ENCODE results near the gene CADM1.

The CADM1 gene

GRCh38 chr11:115541518-115541917, 37.3 kb upstream of the CADM1 start:
- Histone ChIP-seq H3K36me3 (ENCODE audit: insufficient read depth, low read length) (no peaks in the 10 kb centered on the region), H3K4me3 (no peak overlapping the region), H3K27ac (no peak overlapping the region), H3K9ac (ENCODE audit: insufficient read length) (no peak overlapping the region), H3K9me3 (ENCODE audit: low read depth, low read length) (no peaks in the 10 kb centered on the region)
- DNase-seq (ENCODE audit: low read depth, low spot score): no peak
- TF ChIP-seq FOXP2 (optimal IDR thresholded peaks at IDR 0.05; ENCODE audit: control extremely low read depth, extremely low read length, insufficient read depth) (no peak), EZH2 (IDR thresholded peaks at IDR 0.05) (no peak), POLR2AphosphoS5 (IDR thresholded peaks at IDR 0.05; ENCODE audit: borderline replicate concordance, low read depth, low read length) (no peak)

- H3K9ac ChIP-seq (ENCODE audit: insufficient read length): no peak overlapping the region
- no peak overlapping the region for H3K27ac ChIP-seq
- H3K9me3 ChIP-seq (ENCODE audit: low read depth, low read length): no peaks in the 10 kb centered on the region
- no peak for TF ChIP-seq POLR2AphosphoS5 (IDR thresholded peaks at IDR 0.05; ENCODE audit: borderline replicate concordance, low read depth, low read length)
- no peak for TF ChIP-seq FOXP2 (optimal IDR thresholded peaks at IDR 0.05; ENCODE audit: control extremely low read depth, extremely low read length, insufficient read depth)
- TF ChIP-seq EZH2 (IDR thresholded peaks at IDR 0.05): no peak
- no peak for DNase-seq (ENCODE audit: low read depth, low spot score)
- H3K4me3 ChIP-seq: no peak overlapping the region
- H3K36me3 ChIP-seq (ENCODE audit: insufficient read depth, low read length): no peaks in the 10 kb centered on the region
Observed at GRCh38 chr11:115539844-115540243, 35.6 kb upstream of the CADM1 start.

DNA sequence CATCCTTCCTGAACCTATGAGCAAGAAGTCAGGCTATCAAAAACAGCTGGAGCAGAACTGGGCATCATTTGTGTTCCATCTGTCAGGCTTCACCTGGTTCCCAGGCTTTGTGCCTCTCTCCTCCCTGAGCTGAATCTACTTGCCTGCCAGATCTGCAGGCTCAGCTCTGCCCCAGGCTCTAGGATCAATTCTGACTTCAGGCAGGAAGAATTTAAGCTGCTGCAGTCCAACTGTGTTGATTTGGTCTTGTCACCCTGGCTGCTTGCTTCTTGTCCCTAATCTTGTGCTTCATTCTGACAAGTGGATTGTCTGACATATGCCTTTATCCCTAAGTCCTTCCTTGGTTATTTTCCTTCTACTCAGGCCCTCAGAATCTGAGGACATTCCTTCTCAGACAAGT, 31.6 kb upstream of the CADM1 start:
- DNase-seq (ENCODE audit: low read depth, low spot score): no peak
- TF ChIP-seq FOXP2 (optimal IDR thresholded peaks at IDR 0.05; ENCODE audit: control extremely low read depth, extremely low read length, insufficient read depth) (no peak), EZH2 (IDR thresholded peaks at IDR 0.05) (no peak), POLR2AphosphoS5 (IDR thresholded peaks at IDR 0.05; ENCODE audit: borderline replicate concordance, low read depth, low read length) (no peak)
- no peaks in the 10 kb centered on the region for H3K9me3 ChIP-seq (ENCODE audit: low read depth, low read length)

DNA sequence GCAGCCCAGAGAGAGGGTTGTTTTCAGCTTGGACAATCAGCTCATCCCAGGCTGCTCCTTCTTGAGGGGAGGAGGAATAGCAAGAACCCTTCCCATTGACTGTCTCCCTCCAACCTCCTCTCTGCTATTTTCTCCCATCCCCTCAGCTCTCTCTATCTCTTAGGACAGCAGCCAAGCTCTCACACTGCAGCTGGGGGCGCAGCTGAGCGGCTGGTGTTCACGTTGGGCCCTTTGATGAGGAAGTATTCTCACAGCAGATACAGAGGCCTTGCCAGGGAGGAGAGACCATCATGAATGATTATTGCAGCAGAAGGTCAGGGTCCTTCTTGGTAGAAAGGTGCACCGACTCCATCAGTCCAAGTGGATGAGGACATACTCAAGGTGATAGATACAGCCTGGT, 26.5 kb upstream of the CADM1 start:
- DNase-seq (ENCODE audit: low read depth, low spot score): no peak
- H3K36me3 ChIP-seq (ENCODE audit: insufficient read depth, low read length): no peaks in the 10 kb centered on the region
- H3K27ac ChIP-seq: no peak overlapping the region
- H3K9ac ChIP-seq (ENCODE audit: insufficient read length): no peak overlapping the region
- no peaks in the 10 kb centered on the region for H3K9me3 ChIP-seq (ENCODE audit: low read depth, low read length)
- TF ChIP-seq FOXP2 (optimal IDR thresholded peaks at IDR 0.05; ENCODE audit: control extremely low read depth, extremely low read length, insufficient read depth) (no peak), EZH2 (IDR thresholded peaks at IDR 0.05) (no peak), POLR2AphosphoS5 (IDR thresholded peaks at IDR 0.05; ENCODE audit: borderline replicate concordance, low read depth, low read length) (no peak)
- H3K4me3 ChIP-seq: no peak overlapping the region

More for the DNA sequence above, 31.6 kb upstream of the CADM1 start:
- no peaks in the 10 kb centered on the region for H3K36me3 ChIP-seq (ENCODE audit: insufficient read depth, low read length)
- no peak overlapping the region for H3K27ac ChIP-seq
- H3K9ac ChIP-seq (ENCODE audit: insufficient read length): no peak overlapping the region
- no peak overlapping the region for H3K4me3 ChIP-seq

DNA sequence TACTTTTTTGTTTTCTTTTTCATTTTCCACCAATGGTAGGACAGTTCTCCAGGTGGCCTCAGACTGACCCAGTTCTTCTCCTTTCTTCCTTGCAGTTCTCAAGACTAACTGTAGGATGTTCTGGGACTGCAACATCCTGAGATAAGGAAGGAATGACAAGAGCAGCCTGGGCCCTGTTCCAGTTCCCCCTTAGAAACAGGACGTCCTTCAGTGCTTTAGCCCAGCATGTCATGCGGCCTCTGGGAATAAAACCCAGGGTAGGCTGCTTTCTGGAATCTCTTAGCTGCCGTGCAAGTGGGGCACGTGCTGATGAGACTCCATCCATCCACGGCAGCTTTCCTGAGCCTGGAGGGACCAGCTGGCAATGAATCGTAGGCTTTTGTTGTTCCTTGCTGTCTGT, 24.0 kb upstream of the CADM1 start:
- Histone ChIP-seq H3K27ac (no peak overlapping the region), H3K4me3 (no peak overlapping the region), H3K9me3 (ENCODE audit: low read depth, low read length) (no peaks in the 10 kb centered on the region), H3K9ac (ENCODE audit: insufficient read length) (no peak overlapping the region), H3K36me3 (ENCODE audit: insufficient read depth, low read length) (no peaks in the 10 kb centered on the region)
- no peak for TF ChIP-seq POLR2AphosphoS5 (IDR thresholded peaks at IDR 0.05; ENCODE audit: borderline replicate concordance, low read depth, low read length)
- TF ChIP-seq FOXP2 (optimal IDR thresholded peaks at IDR 0.05; ENCODE audit: control extremely low read depth, extremely low read length, insufficient read depth): no peak
- no peak for TF ChIP-seq EZH2 (IDR thresholded peaks at IDR 0.05)
- no peak for DNase-seq (ENCODE audit: low read depth, low spot score)

DNA sequence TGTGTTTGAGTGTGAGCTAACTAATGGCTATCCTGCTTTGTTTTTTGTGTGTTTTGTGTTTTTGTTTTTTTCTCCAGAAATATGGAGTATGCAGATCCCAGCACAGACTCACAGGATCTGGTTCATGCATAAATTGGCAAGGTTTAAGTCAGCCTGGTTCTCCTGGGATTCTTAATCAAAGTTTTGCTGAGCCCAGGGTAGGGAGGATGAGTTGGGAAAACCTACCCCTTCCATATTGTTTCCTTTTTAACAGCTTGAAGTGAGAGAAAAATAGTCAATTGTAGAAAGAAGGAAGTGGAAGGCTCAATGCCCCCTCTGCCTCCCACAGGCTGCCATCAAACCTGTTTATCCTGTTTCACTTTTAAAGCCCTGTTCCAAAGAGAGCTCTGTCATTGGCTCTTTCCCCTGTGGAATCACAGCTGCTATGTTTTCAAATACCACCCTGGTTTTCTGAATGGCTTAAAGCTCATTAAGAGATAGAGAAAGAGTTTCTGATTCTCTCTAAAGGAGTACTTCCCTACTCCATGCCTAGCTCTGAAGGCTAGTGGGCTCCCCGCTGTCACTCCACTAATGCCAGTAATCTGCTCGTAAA, 23.4 kb upstream of the CADM1 start:
- no peak overlapping the region for H3K27ac ChIP-seq
- no peaks in the 10 kb centered on the region for H3K36me3 ChIP-seq (ENCODE audit: insufficient read depth, low read length)
- no peak overlapping the region for H3K4me3 ChIP-seq
- no peak for TF ChIP-seq FOXP2 (optimal IDR thresholded peaks at IDR 0.05; ENCODE audit: control extremely low read depth, extremely low read length, insufficient read depth)
- no peak for TF ChIP-seq POLR2AphosphoS5 (IDR thresholded peaks at IDR 0.05; ENCODE audit: borderline replicate concordance, low read depth, low read length)
- TF ChIP-seq EZH2 (IDR thresholded peaks at IDR 0.05): no peak
- no peak overlapping the region for H3K9ac ChIP-seq (ENCODE audit: insufficient read length)
- H3K9me3 ChIP-seq (ENCODE audit: low read depth, low read length): no peaks in the 10 kb centered on the region
- DNase-seq (ENCODE audit: low read depth, low spot score): no peak

- H3K9ac ChIP-seq (ENCODE audit: insufficient read length): no peak overlapping the region
- H3K27ac ChIP-seq: no peak overlapping the region
- no peak for DNase-seq (ENCODE audit: low read depth, low spot score)
- no peaks in the 10 kb centered on the region for H3K36me3 ChIP-seq (ENCODE audit: insufficient read depth, low read length)
- no peak overlapping the region for H3K4me3 ChIP-seq
- no peaks in the 10 kb centered on the region for H3K9me3 ChIP-seq (ENCODE audit: low read depth, low read length)
- no peak for TF ChIP-seq EZH2 (IDR thresholded peaks at IDR 0.05)
- TF ChIP-seq POLR2AphosphoS5 (IDR thresholded peaks at IDR 0.05; ENCODE audit: borderline replicate concordance, low read depth, low read length): no peak
- no peak for TF ChIP-seq FOXP2 (optimal IDR thresholded peaks at IDR 0.05; ENCODE audit: control extremely low read depth, extremely low read length, insufficient read depth)
Observed at GRCh38 chr11:115525531-115526006, 21.4 kb upstream of the CADM1 start.

DNA sequence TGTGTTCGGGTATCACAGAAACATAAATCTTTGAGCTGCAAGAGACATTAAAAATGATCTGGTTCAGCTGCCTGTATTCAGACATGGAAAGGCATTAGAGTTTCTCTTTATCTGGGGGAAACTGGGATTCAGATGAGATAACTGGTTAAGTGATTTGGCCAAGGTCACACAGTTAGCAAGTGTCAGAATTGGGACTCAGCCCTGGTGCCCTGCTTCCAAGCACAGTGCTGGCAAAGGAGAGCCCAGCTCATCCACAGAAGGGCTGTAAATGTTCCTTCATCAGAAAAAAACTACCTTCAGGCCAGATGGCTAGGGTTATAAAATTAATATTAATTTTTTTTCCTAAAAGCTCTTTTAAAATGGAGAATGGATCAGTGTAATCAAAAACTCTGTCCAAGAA, 20.4 kb upstream of the CADM1 start:
- no peak overlapping the region for H3K27ac ChIP-seq
- no peak for DNase-seq (ENCODE audit: low read depth, low spot score)
- no peak overlapping the region for H3K9ac ChIP-seq (ENCODE audit: insufficient read length)
- no peak for TF ChIP-seq POLR2AphosphoS5 (IDR thresholded peaks at IDR 0.05; ENCODE audit: borderline replicate concordance, low read depth, low read length)
- TF ChIP-seq FOXP2 (optimal IDR thresholded peaks at IDR 0.05; ENCODE audit: control extremely low read depth, extremely low read length, insufficient read depth): no peak
- no peak for TF ChIP-seq EZH2 (IDR thresholded peaks at IDR 0.05)
- H3K9me3 ChIP-seq (ENCODE audit: low read depth, low read length): no peaks in the 10 kb centered on the region
- H3K36me3 ChIP-seq (ENCODE audit: insufficient read depth, low read length): no peaks in the 10 kb centered on the region
- H3K4me3 ChIP-seq: no peak overlapping the region

All from SK-N-MC (cell line).